ENCODE measurements around the gene SETD2. TPM values are rescaled to one million over a fixed set of nuclear protein-coding genes. Genes with fewer than 3 reads are reported as not detected.
A peak's percentile ranks its signal among the peaks of the same experiment; 100 is the strongest.

SETD2 gene
- total RNA-seq, 2 experiments from 2014 or later = 87.3 to 87.4 TPM

DNA sequence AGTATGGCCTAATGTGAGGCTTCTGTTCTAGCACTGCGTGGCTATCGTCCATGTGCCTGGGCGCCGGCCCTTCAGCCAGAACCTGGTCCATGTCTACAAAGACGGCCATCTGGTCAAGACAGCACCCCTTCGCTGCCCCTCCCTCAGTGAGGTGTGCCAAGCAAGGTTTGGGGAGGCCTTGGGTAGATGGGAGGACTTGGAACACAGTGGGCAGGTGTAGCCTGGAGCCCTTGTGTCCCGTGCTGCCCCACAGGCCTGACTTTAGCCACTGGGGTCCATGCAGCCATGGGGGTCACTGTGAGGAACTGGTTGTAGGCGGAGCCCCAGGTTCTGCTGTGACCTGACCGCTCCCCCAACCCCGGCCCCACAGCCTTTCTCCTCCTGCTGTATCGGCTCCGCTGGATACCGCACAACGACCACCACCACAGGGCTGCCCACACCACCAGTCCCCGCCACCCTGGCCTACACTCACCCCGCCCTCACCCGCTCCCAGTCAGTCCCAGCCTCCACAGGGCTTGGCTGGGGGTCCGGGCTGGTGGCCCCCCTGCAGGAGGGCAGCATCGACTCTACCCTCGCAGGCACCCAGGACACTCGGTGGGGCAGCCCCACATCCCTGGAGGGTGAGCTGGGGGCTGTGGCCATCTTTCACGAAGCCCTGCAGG lies 167.9 kb downstream of the SETD2 start:
- ChIA-PET POLR2A (interaction anchor here (0.7 kb wide), 1 partner anchor 70 kb away, joined by 4 read pairs; no protein-coding TSS in a partner anchor), CTCF (interaction anchor here (0.8 kb wide), 1 partner anchor 298 kb away, joined by 3 read pairs; no protein-coding TSS in a partner anchor)
- ATAC-seq (ENCODE audit: poor library complexity) (no peak), DNase-seq (no peak)
- H3K9me3 ChIP-seq (ENCODE audit: control insufficient read depth in 1 of 2, insufficient read depth in 1 of 2, low read length in 2 of 2) = no peaks in the 10 kb centered on the region
- H3K4me3 ChIP-seq (ENCODE audit: low read length) = no peak overlapping the region
- peaks cover 16% of the 10 kb centered on the region for H3K4me1 Mint-ChIP-seq (ENCODE audit: low read depth)
- no peaks in the 10 kb centered on the region for H3K27me3 Mint-ChIP-seq
- no peak overlapping the region for H3K4me3 Mint-ChIP-seq
- H3K27me3 ChIP-seq (ENCODE audit: control insufficient read depth in 1 of 2, insufficient read depth in 2 of 2, low read length in 2 of 2) = no peaks in the 10 kb centered on the region
- no peak for TF ChIP-seq CTCF (IDR thresholded peaks at IDR 0.05)
- H3K36me3 Mint-ChIP-seq (ENCODE audit: low read depth) = peaks cover 60% of the 10 kb centered on the region
- H3K4me1 ChIP-seq (ENCODE audit: insufficient read depth, low read length) = peaks cover 39% of the 10 kb centered on the region
- intact Hi-C loops (cut with DNase I, micrococcal nuclease) = loop anchor here in 1 of 2 experiments (5.0 kb wide), 1 partner anchor 129 kb away; no protein-coding TSS in a partner anchor
- no peak overlapping the region for H3K27ac ChIP-seq (ENCODE audit: low read depth in 1 of 2, low read length in 2 of 2)
- H3K27ac Mint-ChIP-seq = no peak overlapping the region
- H3K9me3 Mint-ChIP-seq = no peaks in the 10 kb centered on the region
- peaks cover 98% of the 10 kb centered on the region for H3K36me3 ChIP-seq (ENCODE audit: insufficient read depth, low read length)

- Mint-ChIP-seq H3K9me3 (no peaks in the 10 kb centered on the region), H3K27me3 (no peaks in the 10 kb centered on the region), H3K27ac (no peak overlapping the region), H3K4me3 (no peak overlapping the region), H3K4me1 (ENCODE audit: low read depth) (peaks cover 22% of the 10 kb centered on the region), H3K36me3 (ENCODE audit: low read depth) (peaks cover 55% of the 10 kb centered on the region)
- no peak for TF ChIP-seq CTCF (IDR thresholded peaks at IDR 0.05)
- ChIA-PET POLR2A (no interaction called here), CTCF (no interaction called here)
- DNase-seq = no peak
- no peaks in the 10 kb centered on the region for H3K9me3 ChIP-seq (ENCODE audit: control insufficient read depth in 1 of 2, insufficient read depth in 1 of 2, low read length in 2 of 2)
- H3K4me1 ChIP-seq (ENCODE audit: insufficient read depth, low read length) = peaks cover 49% of the 10 kb centered on the region
- intact Hi-C loops (cut with DNase I, micrococcal nuclease) = loop anchor here in 1 of 2 experiments (5.0 kb wide), 1 partner anchor 128 kb away; no protein-coding TSS in a partner anchor
- H3K27ac ChIP-seq (ENCODE audit: low read depth in 1 of 2, low read length in 2 of 2) = no peak overlapping the region
- H3K36me3 ChIP-seq (ENCODE audit: insufficient read depth, low read length) = peaks cover 98% of the 10 kb centered on the region
- ATAC-seq (ENCODE audit: poor library complexity) = no peak
- no peak overlapping the region for H3K4me3 ChIP-seq (ENCODE audit: low read length)
- no peaks in the 10 kb centered on the region for H3K27me3 ChIP-seq (ENCODE audit: control insufficient read depth in 1 of 2, insufficient read depth in 2 of 2, low read length in 2 of 2)
Observed at GRCh38 chr3:46994801-46995731, 168.8 kb downstream of the SETD2 start.

DNA sequence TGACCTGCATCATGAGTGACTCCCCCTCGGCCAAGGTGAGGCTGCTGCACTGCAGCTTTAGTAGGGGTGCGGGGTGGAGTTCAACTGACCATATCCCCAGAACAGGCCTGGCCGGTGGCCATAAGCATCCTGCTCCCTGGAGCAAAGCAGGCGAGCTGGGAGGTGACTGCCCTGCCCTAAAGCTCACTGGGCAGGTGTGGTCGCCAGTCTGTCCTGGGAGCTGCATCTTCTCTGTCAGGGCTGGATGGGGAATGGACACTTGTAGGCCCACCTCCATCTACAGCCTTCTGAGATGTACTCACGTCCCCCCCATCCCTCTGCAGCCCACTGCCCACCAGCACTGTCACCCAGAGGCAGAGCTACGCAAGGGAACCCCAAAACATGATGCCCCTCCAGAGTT lies 169.9 kb downstream of the SETD2 start:
- Histone ChIP-seq H3K27me3 (ENCODE audit: control insufficient read depth in 1 of 2, insufficient read depth in 2 of 2, low read length in 2 of 2) (no peaks in the 10 kb centered on the region), H3K27ac (ENCODE audit: low read depth in 1 of 2, low read length in 2 of 2) (no peak overlapping the region), H3K36me3 (ENCODE audit: insufficient read depth, low read length) (peaks cover 98% of the 10 kb centered on the region), H3K4me1 (ENCODE audit: insufficient read depth, low read length) (peaks cover 59% of the 10 kb centered on the region), H3K9me3 (ENCODE audit: control insufficient read depth in 1 of 2, insufficient read depth in 1 of 2, low read length in 2 of 2) (no peaks in the 10 kb centered on the region), H3K4me3 (ENCODE audit: low read length) (no peak overlapping the region)
- intact Hi-C loops (cut with DNase I, micrococcal nuclease) = no loop called here
- DNase-seq (peak in 1 of 14 experiments; percentile 3), ATAC-seq (ENCODE audit: poor library complexity) (no peak)
- TF ChIP-seq CTCF (IDR thresholded peaks at IDR 0.05) = no peak
- ChIA-PET POLR2A (interaction anchor here (3.3 kb wide), 1 partner anchor 14 kb away, joined by 16 read pairs; the partner anchor contains the start of gene NBEAL2), CTCF (interaction anchor here (0.8 kb wide), 1 partner anchor 75 kb away, joined by 3 read pairs; no protein-coding TSS in a partner anchor)
- Mint-ChIP-seq H3K4me3 (no peak overlapping the region), H3K9me3 (no peaks in the 10 kb centered on the region), H3K27ac (peak overlapping the region; percentile 27), H3K4me1 (ENCODE audit: low read depth) (peaks cover 33% of the 10 kb centered on the region), H3K36me3 (ENCODE audit: low read depth) (peaks cover 51% of the 10 kb centered on the region), H3K27me3 (no peaks in the 10 kb centered on the region)

Data from CD4-positive, alpha-beta T cell (primary cell).